Left forelimb (tissue), 1 donor: Measurements from ENCODE around the gene PRDM16.

ENCODE experiments used
- DNase-seq: peaks from one replicate; pipeline ENCODE4 v3.0.0-alpha.2; 2018; ENCODE audit warnings: low spot score

The PRDM16 gene

GRCh38 chr1:3356827-3357460, 287.9 kb downstream of the PRDM16 start:
- no peak for DNase-seq

- DNase-seq: no peak
These were observed 288.7 kb downstream of the PRDM16 start for GRCh38 chr1:3357526-3358297.

GRCh38 chr1:3359351-3359750, 290.3 kb downstream of the PRDM16 start:
- DNase-seq: no peak

GRCh38 chr1:3359756-3360440, 290.9 kb downstream of the PRDM16 start:
- DNase-seq: no peak

- DNase-seq: no peak
These were observed 291.7 kb downstream of the PRDM16 start for GRCh38 chr1:3360646-3361257.

DNA sequence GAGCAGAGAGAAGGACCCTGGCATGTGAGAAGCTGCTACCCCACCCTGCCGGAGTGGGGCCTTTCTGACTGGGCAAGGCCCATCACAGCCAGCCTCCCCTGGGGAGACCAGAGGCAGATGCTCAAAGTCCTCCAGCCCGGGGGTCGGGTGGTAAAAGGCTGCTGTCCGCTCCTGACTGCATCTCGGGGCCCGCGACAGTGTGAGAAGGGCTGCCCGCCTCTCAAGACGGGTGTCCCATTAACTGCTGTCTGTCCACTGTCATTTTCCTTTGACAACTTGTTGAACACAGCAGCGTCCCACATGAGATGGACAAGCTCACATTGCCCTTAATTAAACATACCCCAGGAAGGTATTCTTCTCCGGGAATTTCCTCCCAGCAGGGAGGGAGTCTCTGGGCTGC, 294.0 kb downstream of the PRDM16 start:
- no peak for DNase-seq

DNA sequence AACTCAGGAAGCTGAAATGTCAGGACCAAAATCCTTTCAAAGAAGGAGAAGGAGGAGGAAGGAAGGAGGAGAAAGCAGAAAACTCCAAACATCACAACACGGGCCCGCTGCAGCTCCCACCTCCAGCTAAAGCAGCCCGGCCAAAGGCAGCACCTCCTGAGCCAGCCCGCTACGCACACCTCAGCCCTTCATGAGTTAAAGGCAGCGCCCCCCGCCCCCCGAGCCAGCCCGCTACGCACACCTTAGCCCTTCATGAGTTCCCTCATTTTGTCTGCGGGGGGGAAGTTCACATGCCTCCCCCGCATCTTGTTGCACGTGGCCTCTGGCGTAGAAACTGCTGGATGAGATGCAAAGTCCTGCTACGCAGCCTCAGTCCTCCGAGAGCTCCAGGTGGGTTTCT, 294.8 kb downstream of the PRDM16 start:
- no peak for DNase-seq

DNA sequence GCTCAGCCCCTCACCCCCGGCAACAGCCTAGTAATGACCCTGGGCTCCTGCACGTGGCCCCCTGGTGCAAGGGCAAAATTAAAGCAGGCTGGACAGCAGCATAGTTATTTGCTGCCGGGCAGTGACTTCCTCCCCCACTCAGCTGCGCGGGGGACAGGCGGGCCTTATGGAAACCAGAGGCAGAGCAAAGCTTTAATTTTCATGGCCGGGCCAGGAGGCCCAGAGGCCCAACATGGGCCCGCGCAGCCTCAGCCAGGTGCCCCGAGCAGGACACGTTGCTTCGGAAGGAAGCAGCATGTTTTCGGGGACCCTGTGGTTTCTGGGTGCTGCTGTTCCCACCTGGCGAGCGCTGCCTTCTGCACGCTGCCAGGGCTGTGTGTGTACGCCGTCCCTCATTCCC, 295.5 kb downstream of the PRDM16 start:
- no peak for DNase-seq

DNA sequence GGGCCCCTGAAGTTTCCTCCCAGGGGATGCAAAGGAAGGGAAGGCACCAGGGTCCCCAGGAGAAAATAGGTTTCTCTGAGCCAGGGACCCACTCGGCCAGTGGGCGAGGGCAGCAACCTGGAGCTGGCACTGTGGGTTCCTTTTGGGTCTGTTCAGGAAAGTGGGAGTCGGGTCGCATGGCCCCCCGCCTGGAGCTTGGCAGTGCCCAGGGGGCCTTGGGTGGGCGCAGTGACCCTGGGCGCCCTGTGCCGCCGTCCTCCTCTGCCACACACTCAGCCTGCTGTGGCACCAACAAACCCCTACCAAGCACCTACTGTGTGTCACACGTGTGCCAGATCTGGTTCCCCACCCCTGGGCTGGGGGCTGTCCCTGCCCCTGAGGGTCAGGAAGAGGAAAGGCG, 296.0 kb downstream of the PRDM16 start:
- no peak for DNase-seq

GRCh38 chr1:3365523-3366125, 296.6 kb downstream of the PRDM16 start:
- DNase-seq: no peak

- no peak for DNase-seq
These were observed 297.4 kb downstream of the PRDM16 start for GRCh38 chr1:3366126-3367051.

DNA sequence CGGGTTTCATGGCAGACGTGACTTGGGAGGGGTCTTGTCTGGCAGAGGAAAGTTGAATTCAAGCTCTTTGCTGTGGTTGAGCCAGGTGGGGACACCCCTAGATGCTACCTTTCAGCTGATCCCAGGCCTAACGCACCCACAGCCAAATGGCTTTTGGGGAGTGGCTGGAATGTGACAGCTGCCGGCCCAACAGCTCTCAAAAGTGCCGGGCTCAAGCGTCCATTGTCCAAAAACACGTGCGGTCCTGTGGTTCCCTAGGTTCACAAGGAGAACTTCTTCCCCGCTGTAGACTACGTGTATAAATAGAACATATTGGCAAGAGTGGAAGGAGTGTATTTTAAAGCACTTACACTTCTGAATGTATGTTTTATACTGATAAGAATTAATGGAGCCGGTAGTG, 298.4 kb downstream of the PRDM16 start:
- no peak for DNase-seq

GRCh38 chr1:3368059-3368458, 299.1 kb downstream of the PRDM16 start:
- no peak for DNase-seq

GRCh38 chr1:3368711-3369445, 299.9 kb downstream of the PRDM16 start:
- no peak for DNase-seq

GRCh38 chr1:3369446-3370076, 300.6 kb downstream of the PRDM16 start:
- no peak for DNase-seq

GRCh38 chr1:3370856-3371703, 302.1 kb downstream of the PRDM16 start:
- no peak for DNase-seq

- no peak for DNase-seq
These were observed 303.3 kb downstream of the PRDM16 start for GRCh38 chr1:3372317-3372716.

- DNase-seq: no peak
These were observed 304.2 kb downstream of the PRDM16 start for GRCh38 chr1:3373175-3373574.
